Mononuclear cell (primary cell): ENCODE data around the gene SSBP3. TPM values are rescaled to one million over a fixed set of nuclear protein-coding genes. Genes with fewer than 3 reads are reported as not detected.
A peak's percentile ranks its signal among the peaks of the same experiment; 100 is the strongest.
"Not testable (repeated sequence)": the region's sequence is repeated elsewhere in the genome, so short reads cannot be mapped to it uniquely, and the experiment has no call there.

Source experiments
- H3K27me3 ChIP-seq: 2 replicates; pipeline ENCODE4 v1.6.0; 2011; ENCODE audit warnings: low read length, control low read depth; ENCODE audit not compliant: insufficient read depth
- H3K4me1 ChIP-seq: 2 replicates; pipeline ENCODE4 v1.5.1; 2011; ENCODE audit warnings: mild to moderate bottlenecking, low read length, control low read depth; ENCODE audit not compliant: insufficient read depth
- H3K4me3 ChIP-seq: 2 replicates; pipeline ENCODE4 v1.5.1; 2011; ENCODE audit warnings: mild to moderate bottlenecking, low read length, moderate library complexity
- H3K9me3 ChIP-seq: 2 replicates; pipeline ENCODE4 v1.5.1; 2011; ENCODE audit warnings: low read depth, mild to moderate bottlenecking, control low read depth, low read length
- total RNA-seq: library from RNA; depleted of rRNA; stranded (reverse); fragments of >200 nt; gene quantifications from one replicate; pipeline ENCODE4 v1.2.3, GENCODE V29; 2012

SSBP3 gene
- total RNA-seq, result 20.8 TPM

DNA sequence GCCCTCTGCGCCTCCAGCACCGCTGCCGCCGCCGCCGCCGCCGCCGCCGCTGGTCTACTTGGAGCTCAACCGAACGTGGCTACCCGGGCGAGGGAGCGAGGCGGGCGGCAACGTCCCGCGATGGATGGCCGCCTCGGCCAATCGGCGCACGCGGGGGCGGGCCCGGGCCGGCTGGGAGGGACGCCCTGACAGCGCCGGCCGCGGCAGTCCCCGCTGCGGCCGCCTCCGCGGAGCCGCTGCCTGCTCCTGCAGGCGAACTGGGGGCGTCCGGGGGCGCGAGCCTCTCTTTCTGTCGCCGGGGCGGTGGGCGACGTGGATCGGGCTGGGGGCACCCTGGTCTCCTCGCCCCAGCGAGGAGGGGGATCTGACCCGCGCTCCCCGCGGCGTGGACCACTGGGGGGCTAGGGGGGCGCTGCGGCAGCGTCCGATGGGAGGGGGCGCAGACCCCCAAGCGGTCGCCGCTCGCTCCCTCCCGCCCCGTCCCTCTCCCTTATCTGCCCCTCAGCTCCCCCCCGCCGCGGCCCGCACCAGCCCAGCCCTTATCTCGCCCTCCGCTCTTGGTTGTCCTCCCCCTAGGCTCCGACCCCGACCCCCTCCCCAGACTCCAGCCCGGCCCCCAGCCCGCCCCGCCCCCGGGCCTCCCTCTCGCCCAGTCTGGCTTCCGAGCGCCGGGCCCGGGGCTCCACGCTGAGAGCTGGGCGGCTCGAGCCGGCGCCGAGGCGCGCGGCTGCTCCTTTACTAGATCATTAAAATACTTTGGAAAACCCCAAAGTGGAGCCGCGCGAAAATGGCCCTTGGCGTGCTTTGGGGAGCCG is at the start of gene SSBP3:
SSBP3 (minus strand) TSS at position 56 of the 815 bp plus-strand sequence.
- Histone ChIP-seq H3K4me3 (peak within 1 kb of the TSS; percentile 60), H3K27me3 (no peaks in the 10 kb centered on the region), H3K4me1 (peaks cover 56% of the 10 kb centered on the region), H3K9me3 (no peaks in the 10 kb centered on the region)

DNA sequence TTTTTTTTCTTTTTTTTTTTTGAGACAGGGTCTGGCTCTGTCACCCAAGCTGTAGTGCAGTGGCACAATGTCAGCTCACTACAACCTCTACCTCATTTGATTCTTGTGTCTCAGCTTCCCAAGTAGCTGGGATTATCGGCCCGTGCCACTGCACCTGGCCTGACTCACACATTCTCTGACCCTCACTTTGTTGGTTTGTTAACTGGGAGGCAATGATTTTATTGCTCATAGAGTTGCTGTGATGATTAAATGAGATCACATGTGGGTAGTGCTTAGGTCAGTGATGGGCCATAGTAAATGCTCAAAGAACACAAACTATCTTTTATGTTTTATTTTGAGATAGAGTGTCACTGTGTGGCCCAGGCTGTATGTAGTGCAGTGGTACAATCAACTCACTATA is 47.3 kb upstream of the SSBP3 start:
- H3K4me3 ChIP-seq, result no peak overlapping the region
- H3K9me3 ChIP-seq, result no peaks in the 10 kb centered on the region
- no peaks in the 10 kb centered on the region for H3K27me3 ChIP-seq
- no peaks in the 10 kb centered on the region for H3K4me1 ChIP-seq

DNA sequence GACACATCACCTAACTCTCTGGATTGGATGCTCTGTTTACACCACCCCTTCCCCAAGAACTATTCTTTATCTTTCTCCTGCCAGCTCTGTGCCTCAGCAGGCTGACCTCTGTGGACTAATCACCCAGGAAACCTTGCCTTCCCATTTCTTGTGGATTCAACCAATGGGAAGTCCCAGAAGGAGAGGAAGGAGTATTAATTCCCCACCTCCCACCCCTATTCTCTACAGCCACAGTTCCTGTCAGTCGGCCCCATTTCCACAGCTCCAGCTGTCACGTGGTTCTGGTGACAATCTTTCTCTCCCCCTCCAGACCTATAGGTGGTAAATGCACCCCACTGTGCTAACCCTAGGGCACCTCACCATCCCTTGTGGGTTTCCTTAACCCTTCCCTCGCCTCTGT is 46.8 kb upstream of the SSBP3 start:
- Histone ChIP-seq H3K4me3 (no peak overlapping the region), H3K9me3 (no peaks in the 10 kb centered on the region), H3K4me1 (no peaks in the 10 kb centered on the region), H3K27me3 (no peaks in the 10 kb centered on the region)

DNA sequence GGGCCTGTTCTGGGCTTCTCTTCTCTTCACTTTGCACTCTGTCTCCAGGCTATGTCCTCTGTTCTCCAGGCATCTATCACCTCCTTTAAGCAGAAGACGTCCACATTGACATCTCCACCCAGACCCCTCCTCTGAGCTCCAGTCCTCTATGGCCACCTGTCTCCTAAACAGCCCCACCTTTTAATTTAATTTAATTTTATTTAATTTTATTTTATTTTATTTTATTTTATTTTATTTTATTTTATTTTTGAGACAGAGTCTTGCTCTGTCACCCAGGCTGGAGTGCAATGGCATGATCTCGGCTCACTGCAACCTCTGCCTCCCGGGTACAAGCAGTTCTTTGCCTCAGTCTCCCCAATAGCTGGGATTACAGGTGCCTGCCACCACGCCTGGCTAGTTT is 43.2 kb upstream of the SSBP3 start:
- not testable (repeated sequence) for H3K4me1 ChIP-seq, H3K9me3 ChIP-seq, H3K27me3 ChIP-seq, H3K4me3 ChIP-seq

DNA sequence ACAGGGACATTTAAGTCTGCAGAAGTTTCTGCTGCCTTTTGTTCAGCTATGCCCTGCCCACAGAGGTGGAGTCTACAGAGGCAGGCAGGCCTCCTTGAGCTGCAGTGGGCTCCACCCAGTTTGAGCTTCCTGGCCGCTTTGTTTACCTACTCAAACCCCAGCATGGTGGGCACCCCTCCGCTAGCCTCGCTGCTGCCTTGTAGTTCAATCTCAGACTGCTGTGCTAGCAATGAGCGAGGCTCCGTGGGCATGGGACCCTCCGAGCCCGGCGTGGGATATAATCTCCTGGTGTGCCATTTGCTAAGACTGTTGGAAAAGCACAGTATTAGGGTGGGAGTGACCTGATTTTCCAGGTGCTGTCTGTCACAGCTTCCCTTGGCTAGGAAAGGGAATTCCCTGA is 42.6 kb upstream of the SSBP3 start:
- not testable (repeated sequence) for H3K9me3 ChIP-seq

DNA sequence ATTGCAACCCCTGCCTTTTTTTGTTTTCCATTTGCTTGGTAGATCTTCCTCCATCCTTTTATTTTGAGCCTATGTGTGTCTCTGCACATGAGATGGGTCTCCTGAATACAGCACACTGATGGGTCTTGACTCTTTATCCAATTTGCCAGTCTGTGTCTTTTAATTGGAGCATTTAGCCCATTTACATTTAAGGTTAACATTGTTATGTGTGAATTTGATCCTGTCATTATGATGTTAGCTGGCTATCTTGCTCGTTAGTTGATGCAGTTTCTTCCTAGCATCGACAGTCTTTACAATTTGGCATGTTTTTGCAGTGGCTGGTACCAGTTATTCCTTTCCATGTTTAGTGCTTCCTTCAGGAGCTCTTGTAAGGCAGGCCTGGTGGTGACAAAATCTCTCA is 40.9 kb upstream of the SSBP3 start:
- not testable (repeated sequence) for H3K27me3 ChIP-seq, H3K4me1 ChIP-seq, H3K9me3 ChIP-seq, H3K4me3 ChIP-seq

More for the DNA sequence above, 42.6 kb upstream of the SSBP3 start:
- not testable (repeated sequence) for H3K4me1 ChIP-seq, H3K4me3 ChIP-seq, H3K27me3 ChIP-seq

DNA sequence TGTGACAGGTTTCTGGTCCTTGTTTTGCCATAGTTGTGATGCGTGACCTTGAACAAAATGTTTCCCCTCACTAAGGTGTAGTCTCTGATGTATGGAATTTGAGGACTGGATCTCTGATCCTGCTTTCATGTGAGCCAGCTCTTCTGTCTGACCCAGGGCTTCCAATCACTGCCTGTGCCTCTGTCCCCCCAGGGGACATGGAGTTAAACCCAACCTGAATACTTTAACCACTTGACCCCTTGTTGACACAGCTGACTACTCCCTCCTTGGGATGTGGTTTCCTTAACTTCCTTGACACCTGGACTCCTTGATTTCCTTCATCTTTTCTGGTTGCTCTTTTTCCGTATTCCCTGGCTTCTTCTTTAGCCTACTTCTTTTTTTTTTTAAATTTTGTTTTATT is 36.0 kb upstream of the SSBP3 start:
- Histone ChIP-seq H3K9me3 (no peaks in the 10 kb centered on the region), H3K4me1 (no peaks in the 10 kb centered on the region), H3K4me3 (no peak overlapping the region), H3K27me3 (no peaks in the 10 kb centered on the region)

DNA sequence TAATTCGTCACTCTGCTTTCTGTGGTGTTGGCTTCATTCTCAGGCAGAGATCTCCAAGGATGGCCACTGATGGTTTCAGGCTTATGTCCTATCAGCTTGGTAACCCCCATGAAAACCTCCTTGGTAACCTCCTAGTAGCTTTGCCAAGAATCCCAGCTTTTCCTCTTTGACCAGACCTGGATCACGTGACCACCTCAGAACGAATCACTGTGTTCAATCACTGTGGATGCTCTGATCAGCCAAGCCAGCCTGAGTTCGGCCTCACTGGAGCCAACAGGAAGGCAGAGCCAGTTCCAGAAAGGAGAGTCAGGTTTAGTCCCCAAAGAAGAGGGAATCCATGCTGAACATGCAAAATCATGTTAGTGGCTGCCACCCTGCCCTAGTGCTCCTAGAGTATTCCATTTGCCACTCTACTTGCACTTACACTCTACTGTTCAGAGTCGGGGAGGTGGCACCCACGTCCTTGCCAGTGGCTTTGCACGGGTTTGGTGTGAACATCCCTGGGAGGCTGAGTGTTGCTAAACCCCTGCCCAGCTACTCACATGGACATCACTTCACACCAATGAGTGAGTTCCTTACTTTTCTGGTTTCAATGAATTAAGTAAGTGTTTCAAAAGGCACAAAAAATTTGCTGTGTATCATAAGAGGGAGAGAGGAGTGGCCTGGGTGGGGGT is 33.5 kb upstream of the SSBP3 start:
- Histone ChIP-seq H3K27me3 (no peaks in the 10 kb centered on the region), H3K4me3 (no peak overlapping the region), H3K4me1 (no peaks in the 10 kb centered on the region), H3K9me3 (no peaks in the 10 kb centered on the region)

DNA sequence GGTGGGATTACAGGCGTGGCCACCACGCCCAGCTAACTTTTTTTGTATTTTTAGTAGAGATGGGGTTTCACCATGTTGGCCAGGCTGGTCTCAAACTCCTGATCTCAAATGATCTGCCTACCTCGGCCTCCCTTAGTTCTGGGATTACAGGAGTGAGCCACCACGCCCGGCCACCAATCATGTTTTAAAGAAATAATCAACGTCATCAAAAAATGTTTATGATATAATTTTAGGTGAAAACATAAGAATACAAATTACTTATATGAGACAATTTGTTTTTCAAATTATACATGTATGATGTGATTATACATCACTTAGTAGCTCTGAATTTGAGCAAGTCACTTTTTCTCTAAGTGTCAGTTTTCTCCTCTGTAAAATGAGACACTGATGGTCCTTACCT is 31.6 kb upstream of the SSBP3 start:
- no peaks in the 10 kb centered on the region for H3K9me3 ChIP-seq
- no peaks in the 10 kb centered on the region for H3K4me1 ChIP-seq
- no peaks in the 10 kb centered on the region for H3K27me3 ChIP-seq
- no peak overlapping the region for H3K4me3 ChIP-seq

DNA sequence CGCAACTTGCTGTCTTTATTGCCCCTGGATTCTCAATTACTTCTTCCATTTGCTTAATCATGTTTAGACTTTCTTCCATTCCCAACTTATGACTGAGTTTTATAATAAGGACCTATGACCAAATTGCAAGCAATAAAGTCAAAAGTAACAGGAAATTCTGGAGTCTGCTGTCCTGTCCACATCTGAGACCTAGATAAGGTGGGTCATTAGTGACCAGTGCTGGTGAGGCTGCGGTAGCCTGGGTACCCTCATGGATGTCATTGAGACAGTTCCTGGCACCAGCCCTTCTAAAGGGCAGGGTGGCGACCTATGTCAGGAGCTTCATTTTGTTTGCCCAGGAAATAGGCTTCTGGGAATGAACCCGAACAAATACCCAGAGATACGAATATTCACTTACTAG is 30.6 kb upstream of the SSBP3 start:
- H3K4me3 ChIP-seq, result no peak overlapping the region
- H3K4me1 ChIP-seq, result no peaks in the 10 kb centered on the region
- H3K27me3 ChIP-seq, result no peaks in the 10 kb centered on the region
- H3K9me3 ChIP-seq, result no peaks in the 10 kb centered on the region

DNA sequence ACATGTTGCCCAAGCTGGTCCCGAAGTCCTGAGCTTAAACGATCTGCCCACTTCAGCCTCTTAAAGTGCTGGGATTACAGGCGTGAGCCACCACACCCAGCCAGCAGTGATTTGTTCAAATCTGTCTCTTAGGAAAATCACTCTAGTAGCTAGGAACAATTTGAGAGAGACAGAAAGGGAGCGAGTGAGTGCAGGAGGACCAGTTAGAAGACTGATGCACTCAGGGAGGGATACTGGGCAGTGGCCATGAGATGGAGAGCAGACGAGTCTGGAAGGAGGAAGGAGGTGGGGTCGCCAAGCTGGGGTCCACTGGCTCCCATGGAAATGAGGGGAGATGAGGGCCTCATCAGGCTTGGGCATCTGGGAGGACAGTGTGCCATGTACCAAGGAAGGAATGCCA is 23.6 kb upstream of the SSBP3 start:
- no peaks in the 10 kb centered on the region for H3K4me1 ChIP-seq
- no peak overlapping the region for H3K4me3 ChIP-seq
- no peaks in the 10 kb centered on the region for H3K9me3 ChIP-seq
- no peaks in the 10 kb centered on the region for H3K27me3 ChIP-seq

DNA sequence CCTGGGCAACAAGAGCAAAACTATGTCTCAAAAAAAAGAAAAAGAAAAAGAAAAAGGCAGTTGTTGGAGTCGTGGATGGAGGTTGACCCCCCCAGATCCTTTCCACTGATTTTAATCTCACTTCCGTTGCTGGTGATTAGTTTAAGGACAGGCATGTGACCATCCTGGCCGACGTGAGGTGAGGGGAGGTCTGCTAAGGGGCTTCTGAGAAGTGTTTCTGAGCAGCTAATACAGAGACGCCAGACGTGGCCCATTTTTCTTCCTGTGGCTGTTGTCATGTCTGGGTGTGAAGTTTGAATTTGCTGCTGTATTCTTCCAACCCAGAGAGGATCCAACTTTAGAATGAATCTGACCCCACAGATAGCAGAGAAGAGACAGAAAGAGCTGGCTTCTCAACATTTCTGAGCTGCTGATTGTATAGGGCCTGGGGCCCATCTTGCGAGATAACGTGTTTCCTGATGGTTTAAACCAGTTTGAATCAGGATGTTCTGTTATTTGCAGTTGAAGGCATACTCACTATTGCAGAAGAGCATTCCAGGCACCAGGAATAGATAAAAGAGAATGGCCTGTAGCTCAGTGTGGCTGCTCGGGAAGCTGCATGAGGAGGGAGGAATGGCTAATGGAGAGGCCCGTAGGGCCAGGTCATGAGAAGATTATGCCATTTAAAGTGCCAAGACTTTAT is 22.8 kb upstream of the SSBP3 start:
- Histone ChIP-seq H3K27me3 (no peaks in the 10 kb centered on the region), H3K4me3 (no peak overlapping the region), H3K4me1 (no peaks in the 10 kb centered on the region), H3K9me3 (no peaks in the 10 kb centered on the region)

DNA sequence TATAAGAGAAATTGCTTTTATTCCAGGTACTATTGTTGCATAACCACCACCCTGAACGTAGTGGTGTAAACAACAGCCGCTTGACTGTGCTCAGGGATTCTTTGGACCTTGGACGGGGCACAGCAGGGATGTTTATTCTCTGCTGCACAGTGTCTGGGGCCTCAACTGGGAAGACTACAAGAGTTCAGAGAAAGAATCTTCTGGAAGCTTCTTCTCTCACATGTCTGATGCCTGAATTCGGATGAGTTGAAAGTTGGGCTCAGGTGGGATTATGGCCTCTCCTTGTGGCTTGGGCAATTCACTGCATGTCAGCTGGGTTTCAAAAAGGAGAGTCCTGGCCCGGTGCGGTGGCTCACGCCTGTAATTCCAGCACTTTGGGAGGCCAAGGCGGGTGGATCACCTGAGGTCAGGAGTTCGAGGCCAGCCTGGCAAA is 19.0 kb upstream of the SSBP3 start:
- Histone ChIP-seq H3K9me3 (no peaks in the 10 kb centered on the region), H3K4me3 (no peak overlapping the region), H3K4me1 (no peaks in the 10 kb centered on the region), H3K27me3 (no peaks in the 10 kb centered on the region)

DNA sequence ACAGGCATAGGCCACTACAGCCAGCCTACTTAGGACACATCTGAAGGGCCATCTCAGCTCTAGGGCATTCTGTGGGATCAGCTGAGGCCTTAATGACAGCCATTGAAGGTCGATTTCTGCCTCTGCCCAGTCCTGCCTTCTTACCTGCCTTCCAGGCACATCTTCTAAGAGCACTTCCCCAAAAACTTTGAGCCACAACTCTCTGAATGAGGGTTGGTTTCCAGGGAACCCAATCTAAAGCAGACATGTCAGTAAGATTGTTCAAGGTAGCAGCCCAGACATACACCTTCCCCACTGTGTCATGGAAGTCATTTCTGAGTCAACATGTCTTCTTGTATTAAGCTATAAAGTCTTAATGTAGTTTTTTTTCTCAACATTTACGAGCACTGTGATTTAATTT is 18.2 kb upstream of the SSBP3 start:
- no peaks in the 10 kb centered on the region for H3K9me3 ChIP-seq

DNA sequence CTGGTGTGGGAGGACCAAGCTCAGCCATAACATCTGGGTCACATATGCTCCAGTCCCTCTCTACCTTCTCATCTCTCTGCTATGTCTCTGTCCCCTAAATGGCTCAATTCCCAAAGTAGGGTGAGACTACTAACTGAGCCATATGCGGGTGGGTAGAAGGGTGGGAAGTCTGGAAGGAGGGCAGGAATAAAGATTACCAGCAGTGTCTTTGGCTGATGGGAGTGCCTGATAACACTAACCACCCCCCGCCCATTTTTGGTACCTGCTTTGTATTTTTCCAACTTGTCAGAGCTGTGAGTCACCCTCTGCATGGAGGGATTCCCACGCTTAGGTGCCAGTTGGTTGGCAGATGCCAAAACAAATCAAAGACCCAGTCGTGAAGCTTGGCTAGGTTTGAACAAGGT is 14.9 kb upstream of the SSBP3 start:
- Histone ChIP-seq H3K4me3 (no peak overlapping the region), H3K27me3 (no peaks in the 10 kb centered on the region), H3K4me1 (no peaks in the 10 kb centered on the region), H3K9me3 (no peaks in the 10 kb centered on the region)

More for the DNA sequence above, 18.2 kb upstream of the SSBP3 start:
- no peaks in the 10 kb centered on the region for H3K4me1 ChIP-seq
- H3K4me3 ChIP-seq, result no peak overlapping the region
- H3K27me3 ChIP-seq, result no peaks in the 10 kb centered on the region
